ENCODE data around the gene TTYH3.
"Not testable (repeated sequence)": the region's sequence is repeated elsewhere in the genome, so short reads cannot be mapped to it uniquely, and the experiment has no call there.

Gene TTYH3

DNA sequence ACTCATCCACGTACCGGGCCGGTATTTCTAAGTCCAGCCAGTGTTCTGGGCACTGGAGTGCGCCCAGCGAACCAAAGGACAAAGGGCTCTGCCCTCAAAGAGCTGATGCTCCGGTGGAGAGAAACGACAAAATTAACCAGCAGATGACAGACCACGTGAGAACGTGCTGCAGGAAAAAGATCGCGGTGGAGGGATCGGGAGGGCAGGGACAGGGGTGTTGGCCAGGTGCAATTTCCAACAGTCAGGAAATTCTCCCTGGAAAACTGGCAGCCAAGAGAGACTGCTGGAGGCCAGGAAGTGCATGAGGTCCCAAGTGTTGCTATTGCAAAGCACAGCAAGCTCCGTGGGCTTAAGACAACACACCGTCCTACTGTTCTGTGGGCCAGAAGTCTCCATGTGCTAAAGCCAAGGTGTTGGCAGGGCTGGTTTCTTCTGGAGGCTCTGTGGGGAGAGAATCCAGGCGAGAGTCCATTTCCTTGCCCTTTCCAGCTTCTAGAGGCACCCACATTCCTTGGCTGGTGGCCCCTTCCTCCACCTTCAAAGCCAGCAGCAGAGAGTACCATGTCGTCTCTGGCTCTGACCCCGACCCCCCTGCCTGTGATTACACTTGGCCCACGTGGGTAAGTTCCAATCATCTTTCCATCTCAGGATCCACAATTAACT lies 34.9 kb downstream of the TTYH3 start:
- no peak for DNase-seq

DNA sequence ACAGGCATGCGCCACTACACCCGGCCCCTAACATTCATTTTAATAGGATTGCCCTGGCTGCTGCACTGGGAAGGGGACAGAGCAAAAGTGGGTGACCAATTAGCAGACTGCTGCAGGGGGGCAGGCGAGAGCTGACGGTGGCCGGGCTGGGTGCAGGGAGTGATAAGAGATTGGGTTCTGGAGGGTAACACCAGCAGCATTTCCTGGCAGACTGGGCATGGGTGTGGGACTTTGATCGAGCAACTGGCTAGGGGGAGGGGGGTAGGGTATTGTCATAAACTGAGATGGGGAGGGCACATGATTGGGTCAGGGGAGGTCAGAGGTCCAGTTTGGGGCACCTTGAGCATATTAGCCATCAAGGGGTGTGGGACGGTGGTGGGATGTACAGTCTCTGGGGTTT lies 36.1 kb downstream of the TTYH3 start:
- DNase-seq = no peak

DNA sequence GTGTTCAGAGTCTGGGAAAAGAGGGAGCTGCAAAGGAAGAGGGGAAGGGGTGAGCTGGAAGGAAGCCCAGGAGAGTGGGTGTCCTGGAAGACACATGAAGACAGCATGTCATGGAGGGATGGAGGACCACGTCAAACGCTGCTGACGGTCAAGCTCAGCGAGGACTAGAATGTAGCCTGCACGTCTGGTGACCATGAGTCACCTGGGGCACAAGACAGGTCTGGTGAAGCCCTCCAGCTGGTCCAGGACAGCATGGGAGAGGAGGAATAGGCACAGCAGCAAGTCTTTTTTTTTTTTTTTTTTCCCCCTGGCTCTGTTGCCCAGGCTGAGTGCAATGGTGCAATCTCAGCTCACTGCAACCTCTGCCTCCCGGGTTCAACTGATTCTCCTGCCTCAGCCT lies 36.6 kb downstream of the TTYH3 start:
- no peak for DNase-seq

DNA sequence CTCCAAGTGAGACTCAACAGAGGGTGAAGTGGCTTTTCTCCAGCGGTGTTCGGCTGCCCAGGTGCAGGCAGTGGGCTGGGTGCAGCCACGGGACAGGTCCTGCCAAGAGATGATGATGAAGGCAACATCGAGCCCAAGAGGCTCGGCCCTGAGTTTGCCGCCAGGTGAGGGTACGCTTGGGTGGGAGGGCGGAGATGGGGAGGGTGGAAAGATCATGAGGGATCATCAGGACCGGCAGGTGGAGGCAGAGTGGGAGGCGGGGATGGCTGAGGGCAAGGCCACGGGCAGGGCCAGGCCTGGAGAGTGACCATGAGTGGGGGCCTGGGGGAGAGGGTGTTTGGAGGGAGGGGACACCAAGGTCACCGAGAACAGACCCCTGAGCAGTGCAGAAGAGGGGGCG lies 38.4 kb downstream of the TTYH3 start:
- DNase-seq = no peak

DNA sequence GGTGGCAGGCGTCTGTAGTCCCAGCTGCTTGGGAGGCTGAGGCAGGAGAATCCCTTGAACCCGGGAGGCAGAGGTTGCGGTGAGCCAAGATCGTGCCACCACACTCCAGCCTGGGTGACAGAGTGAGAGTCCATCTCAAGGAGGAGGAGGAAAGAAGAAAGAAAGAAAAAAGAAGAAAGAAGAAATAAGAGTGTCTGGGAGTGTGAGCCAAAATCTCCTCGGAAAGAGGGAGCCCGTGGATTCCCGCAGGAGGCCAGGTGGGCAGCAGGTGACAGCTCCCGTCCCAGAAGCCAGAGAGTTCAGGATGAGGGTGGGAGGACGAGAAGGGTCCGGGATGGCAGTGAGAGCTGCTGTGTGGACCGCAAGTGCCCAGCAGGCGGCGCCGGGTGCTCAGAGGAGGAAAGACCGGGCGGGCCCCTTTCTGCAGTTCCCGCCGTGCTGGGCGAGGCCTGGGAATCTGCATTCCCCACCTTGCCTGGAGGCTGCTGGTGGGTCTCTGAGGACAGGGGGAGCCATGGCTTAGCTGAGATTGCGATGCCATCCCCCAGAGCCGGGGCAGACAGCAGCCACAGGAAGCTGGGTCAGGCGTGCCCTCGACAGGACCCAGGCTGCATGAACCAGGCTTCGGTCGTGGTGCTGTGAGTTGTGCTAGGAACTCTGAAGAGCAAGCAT lies 39.1 kb downstream of the TTYH3 start:
- DNase-seq = peak; percentile 56 to 72

DNA sequence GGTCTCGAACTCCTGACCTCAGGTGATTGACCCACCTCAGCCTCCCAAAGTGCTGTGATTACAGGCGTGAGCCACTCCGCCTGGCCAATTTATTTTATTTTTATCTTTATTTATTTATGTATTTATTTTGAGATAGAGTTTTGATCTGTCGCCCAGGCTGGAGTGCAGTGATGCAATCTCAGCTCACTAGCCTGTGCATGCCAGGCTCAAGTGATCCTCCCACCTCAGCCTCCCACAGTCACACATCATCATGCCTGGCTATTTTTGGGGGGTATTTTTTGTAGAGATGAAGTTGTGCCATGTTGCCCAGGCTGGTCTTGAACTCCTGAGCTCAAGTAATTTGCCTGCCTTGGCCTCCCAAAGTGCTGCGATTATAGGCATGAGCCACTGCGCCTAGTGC lies 41.4 kb downstream of the TTYH3 start:
- not testable (repeated sequence) for DNase-seq

DNA sequence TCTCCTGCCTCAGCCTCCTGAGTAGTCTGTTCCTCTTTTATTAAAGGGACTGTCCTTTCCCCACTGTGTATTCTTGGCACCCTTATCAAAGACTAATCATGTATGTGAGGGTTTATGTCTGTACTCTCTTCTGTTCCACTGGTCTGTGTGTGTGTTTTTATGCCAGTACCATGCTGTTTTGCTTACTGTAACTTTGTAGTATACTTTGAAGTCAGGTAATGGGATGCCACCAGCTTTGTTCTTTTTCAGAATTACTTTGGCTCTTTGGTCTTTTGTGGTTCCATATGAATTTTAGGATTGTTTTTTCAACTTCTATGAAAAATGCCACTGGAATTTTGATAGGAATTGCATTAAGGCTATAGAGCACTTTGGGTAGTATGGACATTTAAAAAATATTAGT lies 42.1 kb downstream of the TTYH3 start:
- no peak for DNase-seq

DNA sequence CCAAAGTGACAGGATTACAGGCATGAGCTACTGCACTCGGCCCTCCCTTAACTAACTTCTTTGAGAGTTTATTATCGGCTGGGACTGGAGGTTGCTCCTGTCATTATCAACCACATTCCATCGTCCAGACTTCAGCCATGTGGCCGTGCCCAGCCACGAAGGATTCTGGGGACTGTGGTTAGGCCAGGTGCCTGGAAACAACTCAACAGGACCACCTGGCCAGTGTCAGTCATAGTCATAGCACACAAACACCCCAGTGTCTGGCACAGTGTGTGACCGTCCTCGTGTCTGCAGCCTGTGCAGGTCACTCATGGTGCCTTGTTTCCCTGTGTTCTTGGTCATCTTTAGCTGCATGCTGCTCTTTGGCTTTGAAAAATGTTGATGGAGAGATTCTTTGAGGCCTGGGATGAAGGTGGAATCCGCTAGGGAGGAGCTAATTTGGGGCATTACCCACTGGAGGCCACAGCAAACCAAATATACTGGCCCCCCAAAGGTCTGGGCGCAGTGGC lies 43.5 kb downstream of the TTYH3 start:
- DNase-seq = no peak

DNA sequence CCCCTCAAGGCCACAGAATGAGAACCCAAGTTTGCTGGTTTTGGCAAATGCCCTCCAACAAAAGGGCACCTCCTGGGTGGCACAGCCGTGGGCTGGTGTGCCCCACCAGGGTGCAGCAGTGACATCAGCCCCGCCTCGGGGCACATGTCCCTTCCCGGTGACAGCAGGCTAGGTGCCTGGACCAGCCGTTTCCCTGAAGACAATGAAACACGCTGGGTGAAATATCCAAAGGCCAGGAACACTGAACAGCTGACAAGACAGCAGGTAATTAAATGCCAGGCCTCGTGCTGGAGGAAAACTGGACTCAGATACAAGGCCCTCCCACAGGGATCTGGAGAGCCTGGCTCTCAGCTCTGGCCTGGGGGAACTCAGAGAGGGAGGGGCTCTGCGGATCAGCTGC lies 44.8 kb downstream of the TTYH3 start:
- DNase-seq = not testable (repeated sequence)

DNA sequence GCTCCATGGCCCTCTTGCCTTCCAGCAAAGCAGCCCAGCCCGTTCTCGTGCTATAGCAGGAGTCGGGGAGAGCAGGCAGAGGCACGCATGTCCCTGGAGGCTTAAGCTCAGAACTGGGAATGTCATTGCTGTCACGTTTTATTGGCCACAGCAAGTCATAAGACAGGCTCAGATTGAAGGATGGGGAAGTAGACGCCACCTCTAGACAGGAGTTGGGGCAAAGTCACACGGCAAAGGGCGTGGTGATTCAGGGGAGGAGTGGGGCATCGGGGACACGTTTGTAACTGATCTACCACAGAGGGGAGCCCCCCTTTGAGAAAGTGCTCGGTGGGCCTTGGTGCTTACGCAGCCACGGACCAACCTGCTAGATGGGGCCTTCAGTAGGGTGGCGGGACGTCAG lies 46.7 kb downstream of the TTYH3 start:
- not testable (repeated sequence) for DNase-seq

DNA sequence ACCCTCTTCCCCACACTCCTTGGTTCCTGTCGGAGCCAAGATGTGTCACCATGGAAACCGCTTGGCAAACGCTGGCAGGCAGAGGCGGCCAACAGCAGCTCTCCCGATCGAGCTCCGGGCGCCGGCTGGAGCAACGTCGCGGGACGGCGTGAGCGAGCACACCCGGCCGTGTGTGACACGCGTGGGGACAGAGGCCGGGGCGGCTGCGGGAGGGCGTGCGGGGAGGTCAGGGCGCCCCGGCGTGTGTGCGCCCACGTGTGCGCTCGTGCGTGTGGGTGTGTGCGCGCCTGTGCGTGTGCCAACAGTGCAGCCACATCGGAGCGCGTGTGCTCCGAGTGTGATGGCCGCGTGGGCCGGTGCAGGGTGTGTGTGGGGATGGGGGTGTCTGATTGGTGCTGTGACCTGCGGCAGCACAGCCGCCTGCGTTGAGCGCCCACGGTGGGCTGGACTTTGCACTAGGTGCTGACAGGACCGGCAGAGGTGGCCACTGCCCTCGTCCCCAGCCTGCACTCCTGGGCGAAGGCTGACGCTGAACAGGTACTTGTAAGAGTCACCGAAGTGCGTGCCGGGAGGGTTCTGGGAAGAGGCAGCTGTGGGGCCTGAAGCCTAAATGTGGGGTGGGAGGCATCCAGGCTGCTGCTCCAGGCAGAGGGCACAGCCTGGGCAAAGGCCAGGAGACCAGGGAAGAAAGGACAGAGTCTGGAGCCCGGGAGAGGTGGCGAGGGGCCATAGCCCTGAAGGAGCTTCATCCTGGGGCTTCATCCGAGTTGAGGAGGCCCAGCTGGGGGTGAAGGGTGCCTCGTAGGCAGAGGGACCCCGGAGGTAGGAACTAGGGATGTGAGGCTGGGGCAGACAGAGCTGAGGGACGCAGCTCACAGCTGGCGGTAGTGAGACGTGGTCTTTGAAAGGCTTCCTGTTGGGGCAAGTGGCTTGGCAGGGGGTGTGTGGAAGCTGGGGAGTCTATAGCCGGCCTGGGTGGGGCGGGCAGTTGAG lies 47.6 kb downstream of the TTYH3 start:
- DNase-seq = not testable (repeated sequence)

DNA sequence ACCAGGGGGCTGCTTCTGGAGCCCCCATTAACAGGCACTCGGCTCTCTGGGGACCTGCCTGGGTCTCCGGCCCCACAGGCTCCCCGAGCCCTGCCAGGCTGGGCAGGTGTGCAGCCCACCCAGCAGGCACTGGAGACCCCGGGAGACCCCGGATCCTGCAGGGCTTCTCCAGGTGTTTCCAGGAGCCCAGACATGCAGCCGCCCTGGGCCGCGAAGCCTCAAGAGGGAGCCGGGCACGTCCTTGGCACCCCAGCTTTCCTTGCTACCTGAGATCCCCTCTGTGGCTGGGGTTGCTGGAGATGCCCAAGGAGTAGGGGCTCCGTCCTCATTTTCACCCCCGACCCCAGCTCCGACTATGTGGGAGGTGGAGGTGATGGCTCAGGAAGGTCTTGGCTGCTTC lies 48.5 kb downstream of the TTYH3 start:
- DNase-seq = no peak

DNA sequence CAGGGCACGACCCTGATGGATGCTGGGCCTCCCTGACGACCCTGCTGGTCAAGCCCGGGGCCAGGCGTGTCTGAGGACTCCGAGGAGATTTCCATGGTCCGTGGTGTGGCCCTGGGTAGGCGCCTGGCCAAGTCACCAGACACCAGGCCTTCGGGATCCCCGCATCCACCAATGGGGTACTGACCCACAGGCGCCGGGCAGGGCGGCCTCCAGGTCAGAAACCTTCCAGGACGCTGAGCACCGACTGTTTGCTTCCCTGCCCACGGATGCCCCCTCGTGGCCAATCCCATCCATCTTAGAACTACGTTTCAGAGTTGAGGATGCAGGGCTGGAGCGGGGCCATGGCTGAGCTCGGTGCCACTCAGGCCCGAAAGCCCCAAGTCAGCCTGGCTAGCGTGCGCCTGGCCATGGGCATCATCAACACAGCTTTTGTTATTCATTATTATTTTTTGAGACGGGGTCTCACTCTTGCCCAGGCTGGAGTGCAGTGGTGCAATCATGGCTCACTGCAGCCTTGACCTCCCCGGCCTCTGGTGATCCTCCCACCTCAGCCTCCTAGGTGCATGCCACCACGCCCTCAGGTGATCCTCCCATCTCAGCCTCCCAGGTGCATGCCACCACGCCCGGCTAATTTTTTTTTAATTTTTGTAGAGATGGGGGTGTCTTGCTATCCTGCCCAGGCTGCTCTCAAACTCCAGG lies 49.2 kb downstream of the TTYH3 start:
- peak; percentile 26 to 79 for DNase-seq

DNA sequence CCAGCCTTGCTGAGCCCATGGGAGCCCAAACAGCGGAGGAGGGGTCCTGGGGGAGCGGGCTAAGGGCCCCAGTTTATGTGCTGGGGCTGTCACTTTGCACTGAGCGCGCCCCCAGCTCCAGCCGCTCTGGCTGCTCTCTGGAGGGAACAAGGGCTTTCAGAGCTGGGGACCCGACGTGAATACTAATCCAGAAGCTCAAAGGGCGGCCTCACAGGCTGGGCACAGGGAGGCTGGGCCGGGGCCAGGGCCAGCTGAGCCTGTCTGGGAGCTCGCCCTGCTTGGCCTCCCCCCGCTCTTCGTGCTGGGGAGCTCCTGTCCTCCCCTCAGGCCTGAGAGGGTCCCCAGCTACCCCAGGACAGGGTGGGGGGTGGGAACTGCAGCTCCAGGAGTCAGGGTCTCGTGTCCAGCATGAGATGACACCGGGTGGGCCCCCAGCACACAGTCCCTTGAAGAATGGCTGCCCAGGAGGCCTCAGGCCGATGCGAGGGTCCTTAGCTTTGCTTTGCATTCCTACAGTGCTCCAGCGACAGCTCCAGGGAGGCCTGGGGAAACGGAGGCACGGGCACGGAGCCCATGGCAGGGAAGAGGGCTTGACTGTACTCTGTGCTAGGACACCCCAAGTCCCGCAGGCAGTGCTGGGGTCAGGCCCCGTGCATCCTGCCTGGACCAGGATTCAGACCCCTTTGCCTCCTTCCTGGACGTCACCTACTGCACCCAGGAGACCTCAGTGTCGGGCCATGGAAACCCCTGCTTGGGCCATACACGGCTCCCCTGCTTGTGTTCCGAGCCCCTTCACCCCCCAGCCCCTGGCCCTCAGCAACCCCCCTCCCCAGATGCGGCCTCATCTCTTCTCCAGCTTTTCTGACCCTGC lies 50.4 kb downstream of the TTYH3 start:
- DNase-seq = no peak

DNA sequence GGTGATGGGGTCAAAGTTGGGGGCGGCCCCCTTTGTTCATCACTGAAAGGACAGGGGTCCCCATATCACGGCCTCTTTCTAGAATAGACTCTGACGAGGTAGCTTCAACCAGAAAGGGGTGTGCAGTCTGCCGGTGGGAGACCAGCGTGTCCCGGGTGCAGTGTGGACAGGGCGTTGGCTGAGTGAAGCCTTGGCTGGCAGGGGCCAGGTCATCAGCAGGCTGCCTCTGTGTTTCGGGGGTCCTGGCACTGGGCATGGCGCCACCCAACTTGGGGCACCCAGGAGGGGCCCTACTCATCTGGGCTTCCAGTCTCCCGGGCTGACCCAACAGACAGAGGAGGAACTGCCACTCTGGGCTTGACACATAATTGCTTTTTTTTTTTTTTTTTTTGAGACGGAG lies 52.7 kb downstream of the TTYH3 start:
- DNase-seq = no peak

DNA sequence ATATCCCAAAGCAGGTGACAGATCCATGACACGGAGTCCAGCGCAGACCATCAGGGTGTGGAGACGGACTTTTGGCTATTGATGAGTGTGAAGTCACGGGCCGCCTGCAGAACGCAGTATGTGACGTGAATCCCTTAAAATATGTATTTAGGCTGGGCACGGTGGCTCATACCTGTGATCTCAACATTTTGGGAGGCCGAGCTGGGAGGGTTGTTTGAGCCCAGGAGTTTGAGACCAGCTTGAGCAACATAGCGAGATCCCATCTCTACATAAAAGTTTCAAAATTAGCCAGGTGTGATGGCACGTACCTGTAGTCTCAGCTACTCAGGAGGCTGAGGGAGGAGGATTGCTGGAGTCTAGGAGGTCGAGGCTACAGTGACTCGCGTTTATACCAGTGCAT lies 54.3 kb downstream of the TTYH3 start:
- DNase-seq = no peak

DNA sequence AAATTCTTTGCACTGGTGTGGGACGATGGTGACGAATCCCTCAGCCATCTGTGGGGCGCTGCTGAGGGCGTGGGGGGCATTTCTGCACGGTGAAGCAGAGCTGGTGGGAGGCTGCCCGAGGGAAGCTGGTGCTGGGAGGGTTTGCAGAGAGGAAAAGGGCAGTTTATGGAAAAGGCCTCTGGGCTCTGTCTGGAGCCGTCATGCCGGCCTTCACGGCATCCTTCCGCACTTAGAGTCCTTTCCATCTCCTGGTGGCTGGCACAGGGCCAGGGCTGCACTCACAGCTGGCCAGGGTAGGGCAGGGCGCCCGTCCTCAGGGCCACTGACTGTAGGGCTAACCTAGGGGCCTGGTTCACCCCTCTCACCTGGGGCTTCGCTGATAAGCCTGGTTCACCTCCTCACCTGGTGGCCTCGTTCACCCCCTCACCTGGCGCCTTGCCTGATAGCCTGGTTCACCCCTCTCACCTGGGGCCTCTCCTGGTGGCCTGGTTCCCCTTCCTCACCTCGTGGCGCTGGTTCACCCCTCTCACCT lies 55.6 kb downstream of the TTYH3 start:
- DNase-seq = no peak

DNA sequence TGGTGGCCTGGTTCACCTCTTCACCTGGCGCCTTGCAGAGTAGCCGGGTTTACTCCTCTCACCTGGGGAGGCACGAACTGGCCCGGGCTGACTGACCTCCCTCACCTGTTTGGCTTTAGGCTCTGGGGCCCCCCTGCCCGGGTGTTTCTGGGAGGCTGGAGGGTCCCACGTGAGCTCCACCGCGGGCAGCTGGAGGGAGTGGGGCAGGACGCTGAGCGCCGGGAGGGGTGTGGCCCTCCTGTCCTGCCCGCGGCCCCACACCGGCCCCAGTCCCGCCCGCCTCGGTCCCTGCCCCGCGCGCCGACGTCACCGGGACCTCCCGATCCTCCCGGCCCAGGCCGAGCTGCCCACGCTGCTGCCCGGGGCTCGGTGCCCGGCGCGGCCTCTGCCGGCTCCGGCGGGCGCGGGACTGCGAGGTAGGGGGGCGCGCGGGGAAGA lies 56.1 kb downstream of the TTYH3 start, which contains the start of gene AMZ1:
TSS of gene AMZ1 (plus strand) at position 322 of the 438 bp plus-strand sequence. CDS start 12,250 bp downstream, outside the sequence.
- DNase-seq = no peak

DNA sequence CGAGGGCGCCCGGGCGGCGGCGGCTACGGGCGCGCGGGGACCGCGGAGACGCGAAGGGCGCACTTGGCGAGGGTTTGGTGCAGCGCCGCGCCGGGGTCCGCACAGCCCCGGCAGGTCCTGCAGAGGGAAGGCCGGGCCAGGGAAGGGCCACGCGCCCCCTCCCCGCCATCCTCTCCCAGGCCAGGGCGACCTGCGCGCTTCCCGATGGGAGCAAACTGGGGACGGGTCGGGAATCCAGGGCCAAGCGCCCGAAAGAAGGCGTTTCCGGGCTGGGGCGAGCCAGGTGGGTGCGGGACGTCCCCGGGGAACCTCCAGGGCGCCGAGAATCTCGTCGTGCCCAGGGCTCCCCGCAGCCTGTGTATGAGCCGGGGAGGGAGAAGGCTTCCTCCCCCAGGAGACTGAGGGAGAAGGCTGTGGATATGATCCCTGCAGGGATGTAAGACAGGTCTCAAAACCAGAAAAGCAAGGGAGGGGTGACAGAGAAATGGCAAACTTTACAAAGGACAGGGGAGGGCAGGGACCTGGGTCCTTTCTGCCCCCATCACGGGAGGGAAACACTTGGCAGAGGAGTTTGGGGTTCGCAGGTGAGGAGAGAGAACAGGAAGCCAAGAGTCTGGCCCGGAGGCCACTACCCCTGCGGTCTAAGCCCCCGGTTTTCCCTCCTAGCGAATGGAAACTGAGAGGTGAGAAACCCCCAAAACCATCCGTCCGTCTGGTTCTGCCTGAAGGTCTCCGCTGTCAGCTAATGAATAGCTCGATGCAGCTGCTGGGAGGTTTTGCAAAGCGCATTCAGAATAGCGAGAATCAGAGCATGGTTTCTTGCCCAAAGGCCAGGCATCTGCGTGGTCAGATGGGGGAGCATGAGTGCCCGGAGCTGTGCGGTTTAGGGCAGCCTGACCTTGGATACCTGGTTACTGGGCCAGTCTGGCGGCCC lies 56.9 kb downstream of the TTYH3 start:
- DNase-seq = no peak

DNA sequence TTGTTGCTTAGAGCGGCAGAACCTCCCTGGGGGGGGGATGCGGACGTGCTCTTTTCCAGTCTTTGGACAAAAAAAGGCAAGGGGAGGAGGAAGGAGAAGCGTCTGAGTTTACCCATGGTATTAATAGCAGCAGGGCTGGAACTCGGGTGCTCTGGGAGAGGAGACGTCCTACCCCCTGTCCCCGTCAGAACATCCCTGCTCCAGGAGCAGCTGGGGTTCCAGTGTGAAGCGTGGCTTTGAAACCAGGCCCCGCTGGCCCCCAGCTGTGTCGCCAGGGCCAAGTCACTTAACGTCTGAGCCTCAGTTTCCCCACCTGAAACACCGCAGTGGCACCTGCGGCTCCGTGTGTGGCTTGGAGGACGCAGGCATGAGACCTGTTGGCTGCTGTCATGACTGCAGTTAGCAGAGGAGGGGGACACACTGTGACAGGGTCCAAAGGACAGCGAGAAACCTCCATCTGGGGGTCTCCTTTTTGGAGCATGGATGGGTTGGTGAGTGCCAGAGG lies 57.6 kb downstream of the TTYH3 start:
- DNase-seq = no peak

All from NCI-H446 (cell line).